GM06990 (cell line): ENCODE data around the gene DNM2.
"Not testable (repeated sequence)": the region's sequence is repeated elsewhere in the genome, so short reads cannot be mapped to it uniquely, and the experiment has no call there.

Experiments used
- DNase-seq: peaks from one replicate; pipeline ENCODE4 v3.0.0-alpha.2; 2011; ENCODE audit not compliant: insufficient read length; ENCODE audit errors: extremely low read depth
- H3K27me3 ChIP-seq: replicated peaks from 2 replicates; pipeline ENCODE4 v1.6.0; 2011; ENCODE audit warnings: low read length; ENCODE audit not compliant: control insufficient read depth, insufficient read depth
- H3K36me3 ChIP-seq: 2 replicates; pipeline ENCODE4 v1.5.1; 2011; ENCODE audit warnings: low read length; ENCODE audit not compliant: control insufficient read depth, insufficient read depth
- H3K4me3 ChIP-seq: replicated peaks from 2 replicates; pipeline ENCODE4 v1.5.1; 2011; ENCODE audit warnings: low read depth, mild to moderate bottlenecking, control low read depth, low read length
- CTCF ChIP-seq: IDR thresholded peaks from 2 replicates; pipeline ENCODE4 v1.5.1; 2011; ENCODE audit warnings: low read length, control low read depth, mild to moderate bottlenecking, inconsistent platforms; ENCODE audit not compliant: insufficient read depth, poor library complexity, severe bottlenecking

The DNM2 gene

GRCh38 chr19:10863107-10863717 is 145.3 kb downstream of the DNM2 start:
- Histone ChIP-seq H3K4me3 (no peak overlapping the region), H3K36me3 (no peaks in the 10 kb centered on the region), H3K27me3 (no peaks in the 10 kb centered on the region)
- DNase-seq, result no peak
- TF ChIP-seq CTCF, result no peak

GRCh38 chr19:10864538-10864899 is 146.6 kb downstream of the DNM2 start:
- no peak overlapping the region for H3K4me3 ChIP-seq
- no peaks in the 10 kb centered on the region; the same call in none of the 2 replicates for H3K36me3 ChIP-seq
- peak; percentile 97 for TF ChIP-seq CTCF
- no peak for DNase-seq
- H3K27me3 ChIP-seq, result no peaks in the 10 kb centered on the region

GRCh38 chr19:10866495-10866894 is 148.6 kb downstream of the DNM2 start:
- Histone ChIP-seq H3K27me3 (no peaks in the 10 kb centered on the region), H3K36me3 (no peaks in the 10 kb centered on the region; the same call in none of the 2 replicates), H3K4me3 (no peak overlapping the region)
- no peak for TF ChIP-seq CTCF
- DNase-seq, result no peak

GRCh38 chr19:10868872-10869547 is 151.1 kb downstream of the DNM2 start:
- TF ChIP-seq CTCF, result no peak
- Histone ChIP-seq H3K27me3 (no peaks in the 10 kb centered on the region), H3K4me3 (no peak overlapping the region), H3K36me3 (no peaks in the 10 kb centered on the region; the same call in none of the 2 replicates)
- no peak for DNase-seq

GRCh38 chr19:10869872-10870311 is 152.0 kb downstream of the DNM2 start:
- DNase-seq, H3K27me3 ChIP-seq, H3K4me3 ChIP-seq, H3K36me3 ChIP-seq: not testable (repeated sequence)

GRCh38 chr19:10870501-10870954 is 152.6 kb downstream of the DNM2 start:
- Histone ChIP-seq H3K36me3 (no peaks in the 10 kb centered on the region; the same call in none of the 2 replicates), H3K4me3 (peak overlapping the region; percentile 49), H3K27me3 (no peaks in the 10 kb centered on the region)
- DNase-seq, result no peak
- no peak for TF ChIP-seq CTCF
